Tibial nerve (tissue), 3 donors: Measurements from ENCODE around the gene PIK3CD.

Source experiments
- POLR2A ChIP-seq, 2 donors: fragments of 450-650 bp; IDR thresholded peaks; one replicate each; pipeline ENCODE4 v1.6.1; 2017; ENCODE audit warnings: antibody characterized with exemption in 2 of 2, mild to moderate bottlenecking in 2 of 2, moderate library complexity in 2 of 2
- TF ChIP-seq, protein P1 (sequence below), 5 experiments: fragments of 200-600 bp in 3 of 5; fragments of 450-650 bp in 2 of 5; sonication (generic) in 3 of 5; IDR thresholded peaks; one replicate each; pipeline ENCODE4 v1.5.1; 2016 to 2019; ENCODE audit warnings: antibody characterized with exemption in 5 of 5, mild to moderate bottlenecking in 3 of 5, moderate library complexity in 2 of 5

DNA sequence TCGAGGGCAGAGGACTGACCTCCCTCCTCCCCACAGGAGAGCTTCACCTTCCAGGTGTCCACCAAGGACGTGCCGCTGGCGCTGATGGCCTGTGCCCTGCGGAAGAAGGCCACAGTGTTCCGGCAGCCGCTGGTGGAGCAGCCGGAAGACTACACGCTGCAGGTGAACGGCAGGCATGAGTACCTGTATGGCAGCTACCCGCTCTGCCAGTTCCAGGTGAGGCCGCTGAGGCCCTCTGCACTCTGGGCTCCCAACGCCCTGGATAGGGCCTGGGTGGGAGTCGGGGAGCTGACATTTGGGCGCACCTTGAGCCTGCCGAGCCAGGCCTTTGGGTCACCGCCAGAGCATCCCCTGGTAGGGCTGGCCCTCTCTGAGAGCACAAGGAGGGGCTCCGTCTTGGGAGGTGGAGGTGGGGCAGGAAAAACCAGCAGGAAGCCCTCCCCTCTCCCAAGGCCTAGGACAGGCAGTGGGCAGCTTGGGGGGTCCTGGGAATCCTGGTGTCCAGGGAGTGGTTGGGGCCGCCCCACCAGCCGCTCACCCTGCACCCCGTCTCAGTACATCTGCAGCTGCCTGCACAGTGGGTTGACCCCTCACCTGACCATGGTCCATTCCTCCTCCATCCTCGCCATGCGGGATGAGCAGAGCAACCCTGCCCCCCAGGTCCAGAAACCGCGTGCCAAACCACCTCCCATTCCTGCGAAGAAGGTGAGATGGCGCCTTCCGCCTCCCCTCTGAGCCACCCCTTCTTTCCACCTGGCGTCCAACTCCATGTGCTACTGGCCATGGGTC is 65.1 kb downstream of the PIK3CD start:
- TF ChIP-seq, protein P1, sequence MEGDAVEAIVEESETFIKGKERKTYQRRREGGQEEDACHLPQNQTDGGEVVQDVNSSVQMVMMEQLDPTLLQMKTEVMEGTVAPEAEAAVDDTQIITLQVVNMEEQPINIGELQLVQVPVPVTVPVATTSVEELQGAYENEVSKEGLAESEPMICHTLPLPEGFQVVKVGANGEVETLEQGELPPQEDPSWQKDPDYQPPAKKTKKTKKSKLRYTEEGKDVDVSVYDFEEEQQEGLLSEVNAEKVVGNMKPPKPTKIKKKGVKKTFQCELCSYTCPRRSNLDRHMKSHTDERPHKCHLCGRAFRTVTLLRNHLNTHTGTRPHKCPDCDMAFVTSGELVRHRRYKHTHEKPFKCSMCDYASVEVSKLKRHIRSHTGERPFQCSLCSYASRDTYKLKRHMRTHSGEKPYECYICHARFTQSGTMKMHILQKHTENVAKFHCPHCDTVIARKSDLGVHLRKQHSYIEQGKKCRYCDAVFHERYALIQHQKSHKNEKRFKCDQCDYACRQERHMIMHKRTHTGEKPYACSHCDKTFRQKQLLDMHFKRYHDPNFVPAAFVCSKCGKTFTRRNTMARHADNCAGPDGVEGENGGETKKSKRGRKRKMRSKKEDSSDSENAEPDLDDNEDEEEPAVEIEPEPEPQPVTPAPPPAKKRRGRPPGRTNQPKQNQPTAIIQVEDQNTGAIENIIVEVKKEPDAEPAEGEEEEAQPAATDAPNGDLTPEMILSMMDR (IDR thresholded peaks at IDR 0.05) = no peak
- TF ChIP-seq POLR2A (IDR thresholded peaks at IDR 0.05) = no peak
